Endothelial cell of umbilical vein (primary cell): Measurements from ENCODE around the gene ANO9. TPM values are rescaled to one million over a fixed set of nuclear protein-coding genes. Genes with fewer than 3 reads are reported as not detected.
A peak's percentile ranks its signal among the peaks of the same experiment; 100 is the strongest.
"Not testable (repeated sequence)": the region's sequence is repeated elsewhere in the genome, so short reads cannot be mapped to it uniquely, and the experiment has no call there.

ENCODE experiments used
- BruUV-seq: library from RNA; stranded (reverse); fragments of 400-500 nt; replicated peaks from 2 replicates; lab custom pipeline; 2021; lab: Mats Ljungman, UMichigan
- CTCF ChIA-PET: fragments of 300-600, 350-600 bp; sonication (Branson Sonifier 250); formaldehyde crosslinking; loops from one replicate; lab custom pipeline; 2021; ENCODE audit warnings: antibody characterized with exemption, inconsistent platforms; lab: Charles Lee
- POLR2A ChIA-PET: fragments of 300-600, 350-600 bp; sonication (Branson Sonifier 250); formaldehyde crosslinking; loops from one replicate; lab custom pipeline; 2021; ENCODE audit warnings: antibody characterized with exemption, inconsistent platforms; lab: Charles Lee
- DNase-seq: peaks from one replicate; pipeline ENCODE4 v3.0.0-alpha.2; 2011; ENCODE audit warnings: low read depth, low spot score
- FAIRE-seq: peaks from 2 replicates; lab custom pipeline; 2011; peaks lifted over from hg19 to GRCh38; lab: Jason Lieb, UNC
- H2AFZ ChIP-seq: 2 replicates; pipeline ENCODE4 v1.6.0; 2012; ENCODE audit warnings: low read depth, low read length, control low read depth, inconsistent platforms
- H3K27ac ChIP-seq: 2 replicates; pipeline ENCODE4 v1.5.1; 2011; ENCODE audit warnings: low read depth, mild to moderate bottlenecking, control low read depth, low read length, moderate library complexity; ENCODE audit not compliant: insufficient read depth
- H3K27me3 ChIP-seq, 2 experiments: 2 replicates each; pipeline versions ENCODE4 v1.6.0 to v1.6.1; 2011; ENCODE audit warnings: low read length in 2 of 2, mixed read lengths in 1 of 2; ENCODE audit not compliant: control insufficient read depth in 2 of 2, insufficient read depth in 2 of 2
- H3K36me3 ChIP-seq, 2 experiments: 2 replicates in 1 of 2; 3 replicates in 1 of 2; pipeline ENCODE4 v1.5.1; 2011; ENCODE audit warnings: low read length in 2 of 2, mild to moderate bottlenecking in 1 of 2, moderate library complexity in 1 of 2; ENCODE audit not compliant: control insufficient read depth in 2 of 2, insufficient read depth in 2 of 2; ENCODE audit errors: extremely low read depth in 1 of 2
- H3K4me1 ChIP-seq: 3 replicates; pipeline ENCODE4 v1.5.1; 2011; ENCODE audit warnings: mild to moderate bottlenecking, low read length; ENCODE audit not compliant: control insufficient read depth, insufficient read depth; ENCODE audit errors: extremely low read depth
- H3K4me2 ChIP-seq: 2 replicates; pipeline ENCODE4 v1.6.1; 2011; ENCODE audit warnings: low read length, control low read depth, mixed read lengths; ENCODE audit not compliant: insufficient read depth
- H3K4me3 ChIP-seq, 3 experiments: fragments of 200-600 bp in 1 of 3; sonication (generic), shearing (Covaris generic) in 1 of 3; replicated peaks in 1 of 3; 2 replicates each; pipeline ENCODE4 v1.5.1; 2011 to 2016; ENCODE audit warnings: control low read depth in 3 of 3, low read length in 3 of 3, mild to moderate bottlenecking in 2 of 3, inconsistent platforms in 1 of 3, low read depth in 1 of 3, moderate library complexity in 1 of 3; ENCODE audit not compliant: insufficient read depth in 1 of 3
- H3K79me2 ChIP-seq: 2 replicates; pipeline ENCODE4 v1.6.0; 2012; ENCODE audit warnings: low read length, inconsistent platforms; ENCODE audit not compliant: control insufficient read depth, insufficient read depth
- H3K9ac ChIP-seq: replicated peaks from 2 replicates; pipeline ENCODE3; 2011; ENCODE audit warnings: low read length, control low read depth; ENCODE audit not compliant: insufficient read depth; ENCODE audit errors: extremely low read depth
- H3K9me1 ChIP-seq: replicated peaks from 3 replicates; pipeline ENCODE4 v1.6.0; 2011; ENCODE audit warnings: mild to moderate bottlenecking, low read length; ENCODE audit not compliant: control insufficient read depth, insufficient read depth; ENCODE audit errors: extremely low read depth
- H3K9me3 ChIP-seq: replicated peaks from 2 replicates; pipeline ENCODE4 v1.5.1; 2012; ENCODE audit warnings: low read length, inconsistent platforms; ENCODE audit not compliant: control insufficient read depth, insufficient read depth
- H4K20me1 ChIP-seq: replicated peaks from 2 replicates; pipeline ENCODE3; 2011; ENCODE audit warnings: mild to moderate bottlenecking, low read length; ENCODE audit not compliant: control insufficient read depth, insufficient read depth; ENCODE audit errors: extremely low read depth
- EZH2 ChIP-seq: IDR thresholded peaks from 2 replicates; pipeline ENCODE4 v1.6.1; 2012; ENCODE audit warnings: borderline replicate concordance, low read depth, mild to moderate bottlenecking, moderate library complexity, low read length, inconsistent platforms; ENCODE audit not compliant: severe bottlenecking
- FOS ChIP-seq: IDR thresholded peaks from 2 replicates; pipeline ENCODE4 v1.6.1; 2011; ENCODE audit warnings: mild to moderate bottlenecking, low read length, moderate library complexity, borderline replicate concordance; ENCODE audit not compliant: insufficient read depth
- GATA2 ChIP-seq: IDR thresholded peaks from 2 replicates; pipeline ENCODE4 v1.7.0; 2011; ENCODE audit warnings: low read depth, mild to moderate bottlenecking, moderate library complexity, mixed read lengths, low read length; ENCODE audit not compliant: insufficient read length, insufficient read depth
- JUN ChIP-seq: IDR thresholded peaks from 2 replicates; pipeline ENCODE4 v1.6.1; 2011; ENCODE audit warnings: borderline replicate concordance, low read depth; ENCODE audit not compliant: insufficient read length, insufficient read depth
- MYC ChIP-seq: IDR thresholded peaks from one replicate; pipeline ENCODE4 v1.6.1; 2011; ENCODE audit warnings: mild to moderate bottlenecking, low read depth, low read length
- POLR2A ChIP-seq: IDR thresholded peaks from 2 replicates; pipeline ENCODE4 v1.6.1; 2012; ENCODE audit warnings: low read depth, mild to moderate bottlenecking, control low read depth, low read length
- POLR2AphosphoS5 ChIP-seq: IDR thresholded peaks from 2 replicates; pipeline ENCODE4 v1.6.1; 2012; ENCODE audit warnings: low read depth, mild to moderate bottlenecking, control low read depth, low read length, moderate library complexity; ENCODE audit not compliant: insufficient read depth
- dilution Hi-C: fragments of 300-500 bp; cut with MboI; formaldehyde crosslinking; loops from one replicate; pipeline ENCODE4 v1.15.0; 2019; ENCODE audit warnings: low sequenced_read_pairs; ENCODE audit not compliant: extremely low pct_ligation_motif_present
- intact Hi-C: fragments of 100-400 bp; cut with micrococcal nuclease; formaldehyde crosslinking; loops from one replicate; pipeline ENCODE4 v1.10.0; 2022
- polyA plus RNA-seq, 4 experiments: library from polyadenylated mRNA; depleted of rRNA in 3 of 4; stranded (reverse) in 3 of 4; unstranded in 1 of 4; fragments of >200 nt; gene quantifications; 2 replicates each; pipeline versions ENCODE4 v1.2.1 to v1.2.3, GENCODE V29; 2011 to 2012; ENCODE audit warnings: missing spikeins in 1 of 4
- total RNA-seq: library from RNA; stranded (reverse); gene quantifications from 2 replicates; pipeline ENCODE4 v1.2.3, GENCODE V29; 2021
- TF ChIP-seq, protein P1 (sequence below): IDR thresholded peaks from 2 replicates; pipeline ENCODE4 v1.6.1; 2011; ENCODE audit not compliant: insufficient read depth, insufficient read length
- TF ChIP-seq, protein P2 (sequence below), 2 donors: IDR thresholded peaks; 1 replicate in 1 of 2; 2 replicates in 1 of 2; pipeline ENCODE4 v1.5.1; 2011; ENCODE audit warnings: low read length in 2 of 2, mild to moderate bottlenecking in 2 of 2, moderate library complexity in 2 of 2, control low read depth in 1 of 2, inconsistent platforms in 1 of 2, low read depth in 1 of 2; ENCODE audit not compliant: insufficient read depth in 1 of 2; ENCODE audit errors: extremely low read depth in 1 of 2

The ANO9 gene
- total and polyA plus RNA-seq, 2 donors (not counting 3 experiments of a cell fraction or from before 2014, with no cell fraction given): 0.23 TPM; not detected in 1

DNA sequence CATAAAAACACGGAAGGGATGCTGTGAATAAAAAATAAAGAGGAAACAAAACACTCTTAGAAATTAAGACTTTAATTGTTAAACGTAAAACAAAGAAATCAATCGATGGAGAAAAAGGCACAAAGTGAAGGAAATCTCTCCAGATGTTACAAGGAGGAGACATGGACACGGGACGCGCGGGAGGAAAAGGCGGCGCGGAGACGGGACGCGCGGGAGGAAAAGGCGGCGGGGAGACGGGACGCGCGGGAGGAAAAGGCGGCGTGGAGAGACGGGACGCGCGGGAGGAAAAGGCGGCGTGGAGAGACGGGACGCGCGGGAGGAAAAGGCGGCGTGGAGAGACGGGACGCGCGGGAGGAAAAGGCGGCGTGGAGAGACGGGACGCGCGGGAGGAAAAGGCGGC is 17.0 kb downstream of the ANO9 start:
- DNase-seq, BruUV-seq, H3K36me3 ChIP-seq, H3K27ac ChIP-seq, H3K4me1 ChIP-seq, H2AFZ ChIP-seq, H3K9me3 ChIP-seq, dilution Hi-C loops, H3K4me3 ChIP-seq, H3K9ac ChIP-seq, intact Hi-C loops, H4K20me1 ChIP-seq, FAIRE-seq, H3K9me1 ChIP-seq, POLR2A ChIA-PET, H3K4me2 ChIP-seq, H3K79me2 ChIP-seq: not testable (repeated sequence)
- CTCF ChIA-PET: interaction anchor here (1.2 kb wide), 1 partner anchor 15 kb away, joined by 3 read pairs; no protein-coding TSS in a partner anchor
- H3K27me3 ChIP-seq: peaks cover 7 to 14% of the 10 kb centered on the region in 2 experiments
- peak; percentile 26 for TF ChIP-seq EZH2

DNA sequence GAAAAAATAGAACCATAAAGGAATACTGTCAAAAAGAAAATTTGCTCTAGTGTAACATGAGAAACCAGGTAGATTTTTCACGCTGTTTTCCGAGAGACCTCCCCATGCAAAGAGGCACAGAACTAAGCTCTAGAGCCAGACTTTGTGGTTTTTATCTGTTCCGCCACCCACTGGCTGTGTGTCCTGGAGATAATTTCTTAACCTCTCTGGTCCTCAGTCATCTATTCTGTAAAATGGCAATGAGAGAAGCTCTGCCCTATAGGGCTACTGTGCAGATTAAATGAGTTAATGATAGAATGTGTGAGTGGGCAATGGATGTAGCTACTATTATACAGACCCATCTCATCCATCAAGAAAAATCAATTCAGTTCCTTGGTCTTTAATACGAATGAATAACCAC is 17.6 kb downstream of the ANO9 start:
- H3K79me2 ChIP-seq: no peaks in the 10 kb centered on the region
- no peak overlapping the region for H3K4me2 ChIP-seq
- H3K9me1 ChIP-seq: no peaks in the 10 kb centered on the region
- no peaks in the 10 kb centered on the region for H4K20me1 ChIP-seq
- TF ChIP-seq MYC (no peak), POLR2A (no peak), GATA2 (no peak), EZH2 (no peak), JUN (no peak), POLR2AphosphoS5 (no peak), FOS (no peak)
- TF ChIP-seq, protein P1, sequence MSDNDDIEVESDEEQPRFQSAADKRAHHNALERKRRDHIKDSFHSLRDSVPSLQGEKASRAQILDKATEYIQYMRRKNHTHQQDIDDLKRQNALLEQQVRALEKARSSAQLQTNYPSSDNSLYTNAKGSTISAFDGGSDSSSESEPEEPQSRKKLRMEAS: no peak
- TF ChIP-seq, protein P2, sequence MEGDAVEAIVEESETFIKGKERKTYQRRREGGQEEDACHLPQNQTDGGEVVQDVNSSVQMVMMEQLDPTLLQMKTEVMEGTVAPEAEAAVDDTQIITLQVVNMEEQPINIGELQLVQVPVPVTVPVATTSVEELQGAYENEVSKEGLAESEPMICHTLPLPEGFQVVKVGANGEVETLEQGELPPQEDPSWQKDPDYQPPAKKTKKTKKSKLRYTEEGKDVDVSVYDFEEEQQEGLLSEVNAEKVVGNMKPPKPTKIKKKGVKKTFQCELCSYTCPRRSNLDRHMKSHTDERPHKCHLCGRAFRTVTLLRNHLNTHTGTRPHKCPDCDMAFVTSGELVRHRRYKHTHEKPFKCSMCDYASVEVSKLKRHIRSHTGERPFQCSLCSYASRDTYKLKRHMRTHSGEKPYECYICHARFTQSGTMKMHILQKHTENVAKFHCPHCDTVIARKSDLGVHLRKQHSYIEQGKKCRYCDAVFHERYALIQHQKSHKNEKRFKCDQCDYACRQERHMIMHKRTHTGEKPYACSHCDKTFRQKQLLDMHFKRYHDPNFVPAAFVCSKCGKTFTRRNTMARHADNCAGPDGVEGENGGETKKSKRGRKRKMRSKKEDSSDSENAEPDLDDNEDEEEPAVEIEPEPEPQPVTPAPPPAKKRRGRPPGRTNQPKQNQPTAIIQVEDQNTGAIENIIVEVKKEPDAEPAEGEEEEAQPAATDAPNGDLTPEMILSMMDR (IDR thresholded peaks at IDR 0.05; ENCODE audit: extremely low read depth in 1 of 2, insufficient read depth in 1 of 2, low read depth in 1 of 2, low read length in 2 of 2): no peak
- H3K4me1 ChIP-seq: no peaks in the 10 kb centered on the region
- FAIRE-seq: no peak
- ChIA-PET POLR2A (no interaction called here), CTCF (interaction anchor here (1.2 kb wide), 1 partner anchor 16 kb away, joined by 3 read pairs; no protein-coding TSS in a partner anchor)
- peaks cover 7 to 14% of the 10 kb centered on the region in 2 experiments for H3K27me3 ChIP-seq
- intact Hi-C loops (no loop called here), dilution Hi-C loops (no loop called here)
- H3K9me3 ChIP-seq: no peaks in the 10 kb centered on the region
- no TSS peak for BruUV-seq
- H3K36me3 ChIP-seq: no peaks in the 10 kb centered on the region
- no peak for DNase-seq
- H2AFZ ChIP-seq: no peak overlapping the region
- no peak overlapping the region for H3K27ac ChIP-seq
- no peak overlapping the region for H3K4me3 ChIP-seq
- no peak overlapping the region for H3K9ac ChIP-seq
